ENCODE data around the gene PLCB4.

The PLCB4 gene

GRCh38 chr20:9256393-9256792 lies 187.5 kb downstream of the PLCB4 start:
- in situ Hi-C loops (cut with HindIII; ENCODE audit: low sequenced_read_pairs) = no loop called here

GRCh38 chr20:9258901-9259300 lies 190.0 kb downstream of the PLCB4 start:
- in situ Hi-C loops (cut with HindIII; ENCODE audit: low sequenced_read_pairs) = no loop called here

GRCh38 chr20:9260027-9260426 lies 191.1 kb downstream of the PLCB4 start:
- in situ Hi-C loops (cut with HindIII; ENCODE audit: low sequenced_read_pairs) = no loop called here

GRCh38 chr20:9261781-9262180 lies 192.9 kb downstream of the PLCB4 start:
- in situ Hi-C loops (cut with HindIII; ENCODE audit: low sequenced_read_pairs) = no loop called here

- in situ Hi-C loops (cut with HindIII; ENCODE audit: low sequenced_read_pairs) = no loop called here
Measured at GRCh38 chr20:9262653-9263194, 193.8 kb downstream of the PLCB4 start.

GRCh38 chr20:9269280-9269971 lies 200.5 kb downstream of the PLCB4 start:
- in situ Hi-C loops (cut with HindIII; ENCODE audit: low sequenced_read_pairs) = no loop called here

GRCh38 chr20:9270831-9271230 lies 201.9 kb downstream of the PLCB4 start:
- in situ Hi-C loops (cut with HindIII; ENCODE audit: low sequenced_read_pairs) = no loop called here

- in situ Hi-C loops (cut with HindIII; ENCODE audit: low sequenced_read_pairs) = no loop called here
Measured at GRCh38 chr20:9276966-9277468, 208.1 kb downstream of the PLCB4 start.

- in situ Hi-C loops (cut with HindIII; ENCODE audit: low sequenced_read_pairs) = no loop called here
Measured at GRCh38 chr20:9279918-9280401, 211.1 kb downstream of the PLCB4 start.

- in situ Hi-C loops (cut with HindIII; ENCODE audit: low sequenced_read_pairs) = no loop called here
Measured at GRCh38 chr20:9280666-9281065, 211.8 kb downstream of the PLCB4 start.

GRCh38 chr20:9281803-9282202 lies 212.9 kb downstream of the PLCB4 start:
- in situ Hi-C loops (cut with HindIII; ENCODE audit: low sequenced_read_pairs) = no loop called here

- in situ Hi-C loops (cut with HindIII; ENCODE audit: low sequenced_read_pairs) = no loop called here
Measured at GRCh38 chr20:9285617-9286016, 216.7 kb downstream of the PLCB4 start.

GRCh38 chr20:9286501-9287461 lies 217.9 kb downstream of the PLCB4 start:
- in situ Hi-C loops (cut with HindIII; ENCODE audit: low sequenced_read_pairs) = no loop called here

GRCh38 chr20:9287826-9288225 lies 218.9 kb downstream of the PLCB4 start:
- in situ Hi-C loops (cut with HindIII; ENCODE audit: low sequenced_read_pairs) = no loop called here

GRCh38 chr20:9290331-9290730 lies 221.4 kb downstream of the PLCB4 start:
- in situ Hi-C loops (cut with HindIII; ENCODE audit: low sequenced_read_pairs) = no loop called here

- in situ Hi-C loops (cut with HindIII; ENCODE audit: low sequenced_read_pairs) = no loop called here
Measured at GRCh38 chr20:9293145-9293544, 224.3 kb downstream of the PLCB4 start.

- in situ Hi-C loops (cut with HindIII; ENCODE audit: low sequenced_read_pairs) = no loop called here
Measured at GRCh38 chr20:9294041-9294440, 225.2 kb downstream of the PLCB4 start.

GRCh38 chr20:9298906-9299305 lies 230.0 kb downstream of the PLCB4 start:
- in situ Hi-C loops (cut with HindIII; ENCODE audit: low sequenced_read_pairs) = no loop called here

- in situ Hi-C loops (cut with HindIII; ENCODE audit: low sequenced_read_pairs) = no loop called here
Measured at GRCh38 chr20:9300080-9300479, 231.2 kb downstream of the PLCB4 start.

- in situ Hi-C loops (cut with HindIII; ENCODE audit: low sequenced_read_pairs) = no loop called here
Measured at GRCh38 chr20:9300534-9300933, 231.6 kb downstream of the PLCB4 start.

Data from DLD1 (cell line).